Left lung (tissue), 10 donors: ENCODE data around the gene LHFPL3. TPM values are rescaled to one million over a fixed set of nuclear protein-coding genes. Genes with fewer than 3 reads are reported as not detected.

Experiments used
- ATAC-seq: fragments of 200-7000 bp; cut with Tn5 transposase; one replicate; pipeline ENCODE4 v1.9.1; 2020; ENCODE audit warnings: moderate library complexity
- DNase-seq, 4 donors: peaks; one replicate each; pipeline ENCODE4 v3.0.0-alpha.2; 2013 to 2020
- H3K27ac ChIP-seq, 2 donors: fragments of 200-600 bp; sonication (generic) in 1 of 2; one replicate each; pipeline versions ENCODE4 v1.5.0 to v1.8.0; 2020 to 2021
- H3K27me3 ChIP-seq, 2 donors: fragments of 200-600 bp; sonication (generic) in 1 of 2; one replicate each; pipeline versions ENCODE4 v1.5.0 to v1.8.0; 2020 to 2021
- H3K36me3 ChIP-seq, 2 donors: fragments of 200-600 bp; sonication (generic) in 1 of 2; one replicate each; pipeline versions ENCODE4 v1.5.0 to v1.8.0; 2020 to 2021
- H3K4me1 ChIP-seq, 2 donors: fragments of 200-600 bp; one replicate each; pipeline ENCODE4 v1.8.0; 2021
- H3K4me3 ChIP-seq, 2 donors: fragments of 200-600 bp; sonication (generic) in 1 of 2; one replicate each; pipeline versions ENCODE4 v1.5.0 to v1.8.0; 2020 to 2021; ENCODE audit warnings: mild to moderate bottlenecking in 1 of 2
- H3K9me3 ChIP-seq, 2 donors: fragments of 200-600 bp; sonication (generic) in 1 of 2; one replicate each; pipeline versions ENCODE4 v1.5.0 to v1.8.0; 2020 to 2021
- CTCF ChIP-seq, 2 donors: fragments of 200-600 bp; sonication (generic) in 1 of 2; IDR thresholded peaks; one replicate each; pipeline versions ENCODE4 v1.5.0 to v1.8.0; 2021; ENCODE audit warnings: antibody characterized with exemption in 2 of 2
- intact Hi-C, 2 donors: fragments of 100-400 bp; cut with DNase I; formaldehyde crosslinking; loops; one replicate each; pipeline versions ENCODE4 v1.11.2 to v1.14.2; 2022
- polyA plus RNA-seq, 6 donors: library from polyadenylated mRNA; unstranded; fragments of 120-200 nt; gene quantifications; one replicate each; pipeline ENCODE4 v1.2.1, GENCODE V29; 2013; ENCODE audit not compliant: insufficient read length in 6 of 6
- total RNA-seq, 2 donors: library from RNA; stranded (reverse); fragmentation: NEBNext Ultra II Directional; extraction: Animal tissue kit (Norgen Biotek cat#: 25700); gene quantifications; one replicate each; pipeline ENCODE4 v1.2.1, GENCODE V29; 2021
- donor health status: DM: no; HTN: yes; CAD: no.
- donor health status: DM: no; HTN: no; CAD: no.

The LHFPL3 gene
- total and polyA plus RNA-seq, 8 donors, result 1.0 to 3.7 (median 2.5) TPM; not detected in 2

GRCh38 chr7:104775531-104775930 lies 447.1 kb downstream of the LHFPL3 start:
- H3K4me3 ChIP-seq, result no peak overlapping the region
- TF ChIP-seq CTCF (IDR thresholded peaks at IDR 0.05), result no peak

GRCh38 chr7:104777301-104777800 lies 448.9 kb downstream of the LHFPL3 start:
- TF ChIP-seq CTCF (IDR thresholded peaks at IDR 0.05), result no peak
- H3K27ac ChIP-seq, result no peak overlapping the region
- no peaks in the 10 kb centered on the region for H3K36me3 ChIP-seq
- H3K9me3 ChIP-seq, result no peaks in the 10 kb centered on the region
- DNase-seq (no peak), ATAC-seq (no peak)
- H3K4me3 ChIP-seq, result no peak overlapping the region
- no peaks in the 10 kb centered on the region for H3K27me3 ChIP-seq
- no peaks in the 10 kb centered on the region for H3K4me1 ChIP-seq
- intact Hi-C loops, result no loop called here

More at GRCh38 chr7:104775531-104775930, 447.1 kb downstream of the LHFPL3 start:
- DNase-seq, result no peak
- no peak overlapping the region for H3K27ac ChIP-seq
- H3K36me3 ChIP-seq, result no peaks in the 10 kb centered on the region
- no peaks in the 10 kb centered on the region for H3K9me3 ChIP-seq
- H3K4me1 ChIP-seq, result no peaks in the 10 kb centered on the region
- intact Hi-C loops, result no loop called here
- no peaks in the 10 kb centered on the region for H3K27me3 ChIP-seq
- no peak for ATAC-seq

- H3K27me3 ChIP-seq, result no peaks in the 10 kb centered on the region
These were observed 451.5 kb downstream of the LHFPL3 start for GRCh38 chr7:104779888-104780287.

GRCh38 chr7:104784686-104785085 lies 456.3 kb downstream of the LHFPL3 start:
- H3K4me1 ChIP-seq, result no peaks in the 10 kb centered on the region
- no peak for TF ChIP-seq CTCF (IDR thresholded peaks at IDR 0.05)
- no peak for DNase-seq
- ATAC-seq, result no peak
- intact Hi-C loops, result no loop called here
- H3K4me3 ChIP-seq, result no peak overlapping the region
- no peak overlapping the region for H3K27ac ChIP-seq
- no peaks in the 10 kb centered on the region for H3K9me3 ChIP-seq
- H3K36me3 ChIP-seq, result no peaks in the 10 kb centered on the region
- no peaks in the 10 kb centered on the region for H3K27me3 ChIP-seq

More at GRCh38 chr7:104779888-104780287, 451.5 kb downstream of the LHFPL3 start:
- DNase-seq, result no peak
- ATAC-seq, result no peak
- H3K4me3 ChIP-seq, result no peak overlapping the region
- no peaks in the 10 kb centered on the region for H3K9me3 ChIP-seq
- TF ChIP-seq CTCF (IDR thresholded peaks at IDR 0.05), result no peak
- no peaks in the 10 kb centered on the region for H3K36me3 ChIP-seq
- no peaks in the 10 kb centered on the region for H3K4me1 ChIP-seq
- intact Hi-C loops, result no loop called here
- H3K27ac ChIP-seq, result no peak overlapping the region

- no peak for ATAC-seq
These were observed 461.4 kb downstream of the LHFPL3 start for GRCh38 chr7:104789780-104790179.

More at GRCh38 chr7:104789780-104790179, 461.4 kb downstream of the LHFPL3 start:
- TF ChIP-seq CTCF (IDR thresholded peaks at IDR 0.05), result no peak
- intact Hi-C loops, result no loop called here
- no peak overlapping the region for H3K27ac ChIP-seq
- H3K27me3 ChIP-seq, result no peaks in the 10 kb centered on the region
- no peaks in the 10 kb centered on the region for H3K36me3 ChIP-seq
- no peak for DNase-seq
- no peak overlapping the region for H3K4me3 ChIP-seq
- H3K4me1 ChIP-seq, result no peaks in the 10 kb centered on the region
- no peaks in the 10 kb centered on the region for H3K9me3 ChIP-seq
